ENCODE measurements around the gene INSC.

- no peak for TF ChIP-seq CTCF (IDR thresholded peaks at IDR 0.05; ENCODE audit: low read length)
- no peak for TF ChIP-seq EZH2 (IDR thresholded peaks at IDR 0.05; ENCODE audit: borderline replicate concordance, low read length)
Observed at GRCh38 chr11:15282754-15283153, 168.0 kb downstream of the INSC start.

All from OCI-LY1 (cell line).